GM19351 (cell line): Measurements from ENCODE around the gene CSGALNACT2.
"Not testable (repeated sequence)": the region's sequence is repeated elsewhere in the genome, so short reads cannot be mapped to it uniquely, and the experiment has no call there.

ENCODE experiments used
- ATAC-seq: cut with Tn5 transposase; IDR thresholded peaks from one replicate; pipeline ENCODE4 v1.9.1; 2021; ENCODE audit warnings: mild to moderate bottlenecking, moderate library complexity; ENCODE audit not compliant: unreplicated experiment

CSGALNACT2 gene, protein sequence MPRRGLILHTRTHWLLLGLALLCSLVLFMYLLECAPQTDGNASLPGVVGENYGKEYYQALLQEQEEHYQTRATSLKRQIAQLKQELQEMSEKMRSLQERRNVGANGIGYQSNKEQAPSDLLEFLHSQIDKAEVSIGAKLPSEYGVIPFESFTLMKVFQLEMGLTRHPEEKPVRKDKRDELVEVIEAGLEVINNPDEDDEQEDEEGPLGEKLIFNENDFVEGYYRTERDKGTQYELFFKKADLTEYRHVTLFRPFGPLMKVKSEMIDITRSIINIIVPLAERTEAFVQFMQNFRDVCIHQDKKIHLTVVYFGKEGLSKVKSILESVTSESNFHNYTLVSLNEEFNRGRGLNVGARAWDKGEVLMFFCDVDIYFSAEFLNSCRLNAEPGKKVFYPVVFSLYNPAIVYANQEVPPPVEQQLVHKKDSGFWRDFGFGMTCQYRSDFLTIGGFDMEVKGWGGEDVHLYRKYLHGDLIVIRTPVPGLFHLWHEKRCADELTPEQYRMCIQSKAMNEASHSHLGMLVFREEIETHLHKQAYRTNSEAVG

DNA sequence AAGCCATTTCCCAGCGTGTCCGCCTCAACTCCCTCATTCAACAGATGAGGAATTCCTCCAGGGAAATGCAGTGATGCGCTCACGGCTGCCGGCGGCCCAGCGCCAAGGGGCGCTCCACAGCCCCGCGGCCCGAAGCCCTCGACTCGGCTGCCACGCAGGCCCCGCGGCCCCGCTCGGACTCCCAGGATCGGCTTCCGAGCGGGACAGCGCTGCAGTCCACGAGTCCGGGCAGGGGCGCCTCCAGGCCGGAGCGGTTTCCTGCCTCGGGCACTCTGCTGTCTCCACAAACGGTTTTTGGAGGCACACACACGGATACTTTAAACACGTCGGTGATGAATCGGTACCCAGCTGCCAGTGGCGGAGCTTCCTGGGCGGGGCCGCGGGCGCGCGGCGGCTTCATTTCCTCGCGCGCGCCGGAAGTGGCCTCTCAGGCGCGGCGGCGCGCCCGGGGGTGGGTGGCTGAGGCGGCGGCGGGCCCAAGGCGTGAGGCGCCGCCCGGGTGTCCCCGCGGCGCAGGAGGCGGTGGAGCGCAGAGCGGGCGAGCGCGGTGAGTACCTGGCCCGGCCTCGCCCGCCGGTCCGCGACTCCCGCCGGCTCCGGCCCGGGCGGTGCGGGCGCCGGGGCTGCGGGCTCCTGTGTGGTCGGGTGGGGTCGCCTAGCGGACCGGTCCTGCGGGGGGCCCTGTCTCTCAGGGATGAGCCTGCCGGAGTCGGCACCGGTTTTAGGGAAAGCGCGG, at the start of gene CSGALNACT2:
CSGALNACT2 (plus strand) TSS at position 425 of the 736 bp plus-strand sequence. CDS start 16,705 bp downstream, outside the sequence.
- ATAC-seq, result peak; percentile 57

DNA sequence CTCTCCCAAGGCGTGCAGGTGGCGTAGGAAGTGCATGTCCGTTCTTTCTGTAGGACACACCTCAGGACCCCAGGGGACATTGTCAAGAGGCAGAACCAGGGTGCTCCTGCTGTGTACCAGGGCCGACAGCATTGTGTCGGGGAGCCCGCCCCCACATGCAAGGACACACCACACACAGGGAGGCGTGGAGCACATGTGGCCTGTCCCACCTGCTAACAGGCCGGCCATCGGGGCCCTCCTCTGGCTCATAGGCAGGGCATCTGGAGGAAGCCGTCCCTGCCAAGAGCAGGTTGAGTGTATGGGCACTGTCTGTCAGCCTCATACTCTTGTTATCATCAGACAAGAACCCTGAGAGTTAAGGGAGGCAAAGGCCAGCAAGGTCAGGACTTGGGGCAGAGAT, 48.7 kb upstream of the CSGALNACT2 start:
- ATAC-seq, result no peak

GRCh38 chr10:43090188-43090587, 48.1 kb upstream of the CSGALNACT2 start:
- ATAC-seq, result no peak

- no peak for ATAC-seq
Observed at GRCh38 chr10:43090664-43091063, 47.6 kb upstream of the CSGALNACT2 start.

- no peak for ATAC-seq
Observed at GRCh38 chr10:43091846-43092245, 46.4 kb upstream of the CSGALNACT2 start.

GRCh38 chr10:43093423-43094076, 44.7 kb upstream of the CSGALNACT2 start:
- no peak for ATAC-seq

DNA sequence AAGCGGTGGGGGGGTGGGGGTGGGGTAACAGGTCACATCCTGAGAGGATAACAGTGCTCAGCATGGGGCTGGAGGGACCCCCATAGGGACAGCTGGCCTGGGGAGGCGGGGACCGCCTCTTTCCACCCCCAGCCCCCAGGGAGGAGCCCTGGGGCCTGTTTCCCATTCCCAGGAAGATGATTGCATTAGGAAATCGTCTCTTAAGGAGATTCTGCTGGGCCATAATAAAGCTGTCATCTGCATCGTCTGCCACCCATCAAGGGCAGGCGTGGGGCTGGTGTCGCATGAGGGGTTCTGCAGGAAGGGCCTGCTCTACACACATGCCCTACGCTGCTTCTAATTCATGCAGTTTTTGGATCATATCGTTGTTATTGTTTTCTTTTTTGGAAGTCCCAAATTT, 44.2 kb upstream of the CSGALNACT2 start:
- no peak for ATAC-seq

GRCh38 chr10:43099339-43099738, 38.9 kb upstream of the CSGALNACT2 start:
- not testable (repeated sequence) for ATAC-seq

GRCh38 chr10:43099928-43100327, 38.3 kb upstream of the CSGALNACT2 start:
- no peak for ATAC-seq

DNA sequence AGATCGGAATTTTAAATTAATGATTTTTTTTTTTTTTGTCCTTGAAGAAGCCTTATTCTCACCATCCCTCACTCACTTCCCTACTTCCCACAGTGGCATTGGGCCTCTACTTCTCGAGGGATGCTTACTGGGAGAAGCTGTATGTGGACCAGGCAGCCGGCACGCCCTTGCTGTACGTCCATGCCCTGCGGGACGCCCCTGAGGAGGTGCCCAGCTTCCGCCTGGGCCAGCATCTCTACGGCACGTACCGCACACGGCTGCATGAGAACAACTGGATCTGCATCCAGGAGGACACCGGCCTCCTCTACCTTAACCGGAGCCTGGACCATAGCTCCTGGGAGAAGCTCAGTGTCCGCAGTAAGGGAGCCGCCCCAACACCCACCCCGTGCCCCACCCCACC, 37.9 kb upstream of the CSGALNACT2 start:
- no peak for ATAC-seq

- ATAC-seq, result no peak
Observed at GRCh38 chr10:43102063-43102828, 36.0 kb upstream of the CSGALNACT2 start.

GRCh38 chr10:43105102-43105955, 32.9 kb upstream of the CSGALNACT2 start:
- peak; percentile 78 for ATAC-seq

DNA sequence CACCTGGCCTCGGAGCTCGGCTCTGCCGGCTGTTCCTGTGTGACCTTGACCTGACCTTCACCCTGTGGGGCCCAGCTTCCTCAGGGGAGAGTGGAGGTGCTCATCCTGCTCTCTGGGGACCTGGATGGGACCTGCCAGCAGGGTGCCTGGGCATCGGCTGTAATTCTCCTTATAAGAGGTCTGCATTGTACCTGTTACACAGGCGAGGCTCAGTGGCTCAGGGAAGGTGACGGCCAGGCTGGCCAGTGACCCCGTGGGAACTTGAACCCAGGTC, 32.4 kb upstream of the CSGALNACT2 start:
- ATAC-seq, result no peak

DNA sequence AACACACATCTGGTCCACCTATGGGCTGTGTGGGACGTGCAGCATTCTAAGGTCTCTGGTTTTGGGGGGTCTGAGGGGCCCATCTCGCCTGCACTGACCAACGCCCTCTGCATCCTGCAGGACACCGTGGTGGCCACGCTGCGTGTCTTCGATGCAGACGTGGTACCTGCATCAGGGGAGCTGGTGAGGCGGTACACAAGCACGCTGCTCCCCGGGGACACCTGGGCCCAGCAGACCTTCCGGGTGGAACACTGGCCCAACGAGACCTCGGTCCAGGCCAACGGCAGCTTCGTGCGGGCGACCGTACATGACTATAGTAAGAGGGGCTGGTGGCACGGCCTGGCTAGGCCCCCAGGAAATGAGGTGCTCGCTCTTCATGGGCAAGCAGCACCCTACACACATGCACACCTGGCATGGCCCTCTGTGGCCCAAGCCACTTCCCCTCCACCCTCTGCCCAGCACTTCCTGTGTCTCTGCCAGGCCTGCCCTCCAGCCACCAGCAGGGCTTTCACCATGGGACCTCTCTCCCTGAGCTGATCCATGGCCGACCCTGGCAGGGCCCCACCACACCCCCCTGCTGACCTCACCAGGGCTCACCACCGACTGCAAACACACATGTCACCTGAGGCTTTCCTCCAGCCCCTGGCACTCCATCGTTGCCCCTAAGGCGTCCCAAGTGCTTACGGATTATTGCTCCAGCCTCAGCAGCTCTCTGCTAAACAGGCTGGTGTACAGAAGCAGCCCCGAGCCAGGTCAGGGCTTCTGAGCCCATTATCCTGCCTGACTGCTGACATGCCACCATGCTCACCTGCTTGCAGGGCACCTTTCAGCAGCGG, 31.8 kb upstream of the CSGALNACT2 start:
- ATAC-seq, result no peak

DNA sequence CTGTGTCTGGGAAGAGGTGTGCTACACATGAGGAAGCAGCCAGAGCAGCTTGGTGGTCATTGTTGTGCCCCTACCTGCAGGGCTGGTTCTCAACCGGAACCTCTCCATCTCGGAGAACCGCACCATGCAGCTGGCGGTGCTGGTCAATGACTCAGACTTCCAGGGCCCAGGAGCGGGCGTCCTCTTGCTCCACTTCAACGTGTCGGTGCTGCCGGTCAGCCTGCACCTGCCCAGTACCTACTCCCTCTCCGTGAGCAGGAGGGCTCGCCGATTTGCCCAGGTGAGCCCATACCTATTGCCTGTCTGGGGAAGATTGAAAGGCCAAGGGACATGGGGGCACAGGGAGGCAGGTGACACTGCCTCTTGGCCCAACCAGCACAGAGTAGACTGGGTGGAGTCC, 29.3 kb upstream of the CSGALNACT2 start:
- no peak for ATAC-seq

DNA sequence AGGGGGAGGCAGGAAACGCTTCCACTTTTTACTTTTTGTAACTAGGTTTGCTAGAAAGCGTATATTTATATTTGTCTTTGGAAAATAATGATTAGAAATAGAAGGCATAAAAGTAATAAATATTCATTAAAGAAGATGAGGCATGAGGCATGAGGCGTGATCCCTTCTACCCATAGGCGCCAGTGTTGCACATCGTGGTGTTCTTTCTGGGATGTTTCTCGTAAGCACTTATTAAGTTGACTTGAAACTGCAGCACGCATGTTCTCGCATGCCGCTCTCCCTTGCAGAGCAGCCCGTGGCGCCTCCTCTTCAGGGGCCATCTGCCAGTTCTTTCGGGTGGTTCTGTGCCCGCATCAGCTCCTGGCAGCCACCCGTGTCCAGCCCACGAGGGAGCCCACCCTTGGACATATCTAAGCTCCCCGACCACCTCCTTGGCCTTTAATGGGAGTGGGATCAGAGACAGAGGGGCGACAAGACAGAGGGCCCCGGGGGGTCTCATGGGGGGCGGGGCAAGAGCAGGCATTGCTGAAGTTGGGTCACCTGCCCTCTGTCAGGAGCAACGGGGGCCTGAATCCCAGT, 28.5 kb upstream of the CSGALNACT2 start:
- no peak for ATAC-seq

GRCh38 chr10:43110338-43111071, 27.7 kb upstream of the CSGALNACT2 start:
- ATAC-seq, result peak; percentile 51

- ATAC-seq, result no peak
Observed at GRCh38 chr10:43111101-43111500, 27.1 kb upstream of the CSGALNACT2 start.
